Activated CD4-positive, alpha-beta T cell treated with anti-CD3 and anti-CD28 coated beads, Interleukin-2, amount 10 ng/mL, durations not matched to agents 7 days and 5 days (primary cell): ENCODE measurements around the gene FAM168B. TPM values are rescaled to one million over a fixed set of nuclear protein-coding genes. Genes with fewer than 3 reads are reported as not detected.
A peak's percentile ranks its signal among the peaks of the same experiment; 100 is the strongest.

Experiments used
- CTCF ChIA-PET: fragments of 350-600 bp; sonication (Branson Sonifier 250); formaldehyde crosslinking; loops from one replicate; lab custom pipeline; 2021; ENCODE audit warnings: antibody characterized with exemption; lab: Charles Lee
- POLR2A ChIA-PET: fragments of 350-600 bp; sonication (Branson Sonifier 250); formaldehyde crosslinking; loops from one replicate; lab custom pipeline; 2021; ENCODE audit warnings: antibody characterized with exemption; lab: Charles Lee
- DNase-seq: peaks from one replicate; pipeline ENCODE4 v3.0.0-alpha.2; 2020
- H3K27ac Mint-ChIP-seq: one replicate; pipeline ENCODE4 v1.8.0; 2021; ENCODE audit warnings: mild to moderate bottlenecking, moderate library complexity, mixed read lengths
- H3K27me3 Mint-ChIP-seq: one replicate; pipeline ENCODE4 v1.8.0; 2021; ENCODE audit warnings: mixed read lengths
- H3K36me3 Mint-ChIP-seq: one replicate; pipeline ENCODE4 v1.8.0; 2021; ENCODE audit warnings: low read depth, mixed read lengths
- H3K4me1 Mint-ChIP-seq: one replicate; pipeline ENCODE4 v1.8.0; 2021; ENCODE audit warnings: mixed read lengths
- H3K4me3 Mint-ChIP-seq: one replicate; pipeline ENCODE4 v1.8.0; 2021; ENCODE audit warnings: mild to moderate bottlenecking, moderate library complexity, mixed read lengths
- H3K9me3 Mint-ChIP-seq: one replicate; pipeline ENCODE4 v1.8.0; 2021; ENCODE audit warnings: mixed read lengths
- total RNA-seq, 2 experiments: library from RNA; stranded (reverse); gene quantifications; one replicate each; pipeline ENCODE4 v1.2.3, GENCODE V29; 2021

Gene FAM168B
- total RNA-seq, 2 experiments from 2014 or later, result 52.7 to 53.3 TPM

DNA sequence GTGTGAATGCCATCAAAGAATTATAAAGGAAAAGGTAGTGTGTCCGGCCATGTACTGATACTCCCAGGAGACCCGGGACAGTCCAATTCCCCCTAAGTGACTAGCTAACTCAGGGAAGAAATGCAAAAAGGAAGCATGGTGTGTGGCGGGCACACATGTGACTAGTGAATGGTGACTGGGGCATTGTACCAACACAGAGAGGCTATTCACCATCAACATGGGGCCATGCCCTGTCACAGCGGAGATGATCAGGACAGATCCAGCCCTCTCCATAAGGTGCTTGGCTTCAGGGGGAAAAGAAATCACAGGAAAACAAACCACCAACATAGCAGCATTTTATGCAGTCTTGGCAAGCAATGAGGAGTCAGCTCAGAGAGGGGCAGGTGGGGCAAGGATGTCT lies 34.3 kb downstream of the FAM168B start:
- Mint-ChIP-seq H3K27me3 (no peaks in the 10 kb centered on the region), H3K27ac (peak overlapping the region; percentile 56), H3K4me3 (no peak overlapping the region), H3K9me3 (no peaks in the 10 kb centered on the region), H3K36me3 (peaks cover 29% of the 10 kb centered on the region), H3K4me1 (peaks cover 14% of the 10 kb centered on the region)
- DNase-seq, result no peak
- ChIA-PET POLR2A (no interaction called here), CTCF (interaction anchor here (1.5 kb wide), 1 partner anchor 15 kb away, joined by 3 read pairs; no protein-coding TSS in a partner anchor)

DNA sequence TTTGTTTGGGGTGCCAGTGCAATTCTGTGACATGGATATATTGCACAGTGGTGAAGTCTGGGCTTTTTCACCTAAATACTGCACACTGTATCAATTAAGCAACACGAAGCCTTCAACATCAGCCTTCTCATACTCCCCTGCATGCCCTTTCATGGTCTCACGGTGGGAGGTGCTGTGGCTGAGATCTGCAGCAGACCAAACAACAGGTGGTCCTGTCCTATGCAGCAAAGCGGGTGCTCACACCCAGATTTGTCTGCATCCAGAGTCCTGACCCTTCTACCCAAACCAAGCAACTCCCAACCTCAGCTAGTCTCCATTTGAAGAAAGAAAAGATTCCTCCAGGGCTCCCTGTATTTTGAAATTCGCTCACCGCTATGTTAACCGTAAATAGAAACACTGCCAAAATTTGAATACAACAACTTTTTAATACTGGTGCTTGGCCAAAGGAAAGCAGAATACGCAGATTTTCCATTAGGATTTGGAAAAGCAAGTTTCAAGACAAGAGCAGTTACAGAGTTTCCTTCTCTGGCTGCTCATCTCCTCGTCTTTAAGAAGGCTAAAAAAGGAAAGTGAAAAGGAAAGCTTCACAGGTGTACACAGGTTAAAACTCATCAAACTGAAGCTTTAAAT lies 34.9 kb downstream of the FAM168B start:
- CTCF ChIA-PET, result no interaction called here
- Mint-ChIP-seq H3K27me3 (no peaks in the 10 kb centered on the region), H3K36me3 (peaks cover 27% of the 10 kb centered on the region), H3K4me3 (no peak overlapping the region), H3K27ac (no peak overlapping the region), H3K9me3 (no peaks in the 10 kb centered on the region), H3K4me1 (peaks cover 14% of the 10 kb centered on the region)
- DNase-seq, result no peak
- POLR2A ChIA-PET, result no interaction called here

DNA sequence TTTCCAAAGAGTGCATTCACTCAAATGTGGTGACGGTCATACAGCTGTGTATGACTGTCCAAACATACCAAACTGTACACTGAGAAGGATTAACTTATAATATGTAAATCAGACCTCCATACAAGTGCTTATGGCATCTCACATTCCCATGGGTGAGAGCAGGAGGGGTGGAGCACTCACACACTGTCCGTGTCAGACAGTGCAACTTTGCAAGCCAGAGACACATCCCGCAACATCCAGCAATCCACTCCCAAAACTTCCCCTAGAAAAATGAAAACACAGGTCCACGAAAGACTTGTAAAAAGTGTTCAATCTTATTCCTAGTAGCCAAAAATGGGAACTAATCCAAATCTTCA lies 36.4 kb downstream of the FAM168B start:
- Mint-ChIP-seq H3K4me1 (peaks cover 8% of the 10 kb centered on the region), H3K27ac (no peak overlapping the region), H3K9me3 (no peaks in the 10 kb centered on the region), H3K36me3 (peaks cover 40% of the 10 kb centered on the region), H3K27me3 (no peaks in the 10 kb centered on the region), H3K4me3 (no peak overlapping the region)
- CTCF ChIA-PET, result no interaction called here
- POLR2A ChIA-PET, result no interaction called here
- no peak for DNase-seq

DNA sequence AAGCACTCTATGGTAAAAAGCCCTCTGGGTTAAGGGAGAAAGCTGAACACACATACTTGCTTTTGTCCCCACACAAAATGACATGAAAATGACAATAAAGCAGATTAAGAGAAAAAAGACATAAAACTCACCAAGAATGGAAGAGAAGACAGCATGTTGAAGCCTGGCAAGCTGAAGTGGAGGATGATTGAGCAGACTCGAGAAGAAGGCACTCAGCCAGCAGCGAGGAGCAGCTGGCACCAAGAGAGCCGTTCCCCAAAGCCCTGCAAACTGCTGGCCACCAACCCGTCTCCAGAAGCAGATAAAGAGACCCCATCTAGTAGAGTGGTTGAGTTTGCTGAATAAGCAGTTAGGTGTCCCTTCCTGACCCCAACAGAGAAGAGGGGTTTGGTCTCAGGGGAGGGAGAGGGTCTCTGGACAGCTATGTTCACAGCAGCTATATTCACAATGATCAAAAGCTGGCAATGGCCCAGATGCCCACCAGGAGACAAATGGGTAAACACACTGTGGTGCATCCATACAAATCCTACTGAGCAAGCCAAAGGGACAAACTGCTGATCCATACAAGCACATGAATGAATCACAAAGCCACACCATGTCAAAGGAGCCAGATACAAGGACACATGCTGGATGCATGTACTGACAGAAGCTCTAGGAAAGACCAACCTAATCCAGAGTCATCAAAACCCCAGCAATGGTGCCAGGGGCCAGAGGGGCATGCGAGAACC lies 36.9 kb downstream of the FAM168B start:
- no peak for DNase-seq
- Mint-ChIP-seq H3K27me3 (no peaks in the 10 kb centered on the region), H3K4me1 (peaks cover 6% of the 10 kb centered on the region), H3K4me3 (no peak overlapping the region), H3K36me3 (peaks cover 46% of the 10 kb centered on the region), H3K27ac (peak overlapping the region; percentile 1), H3K9me3 (no peaks in the 10 kb centered on the region)
- POLR2A ChIA-PET, result no interaction called here
- CTCF ChIA-PET, result no interaction called here

DNA sequence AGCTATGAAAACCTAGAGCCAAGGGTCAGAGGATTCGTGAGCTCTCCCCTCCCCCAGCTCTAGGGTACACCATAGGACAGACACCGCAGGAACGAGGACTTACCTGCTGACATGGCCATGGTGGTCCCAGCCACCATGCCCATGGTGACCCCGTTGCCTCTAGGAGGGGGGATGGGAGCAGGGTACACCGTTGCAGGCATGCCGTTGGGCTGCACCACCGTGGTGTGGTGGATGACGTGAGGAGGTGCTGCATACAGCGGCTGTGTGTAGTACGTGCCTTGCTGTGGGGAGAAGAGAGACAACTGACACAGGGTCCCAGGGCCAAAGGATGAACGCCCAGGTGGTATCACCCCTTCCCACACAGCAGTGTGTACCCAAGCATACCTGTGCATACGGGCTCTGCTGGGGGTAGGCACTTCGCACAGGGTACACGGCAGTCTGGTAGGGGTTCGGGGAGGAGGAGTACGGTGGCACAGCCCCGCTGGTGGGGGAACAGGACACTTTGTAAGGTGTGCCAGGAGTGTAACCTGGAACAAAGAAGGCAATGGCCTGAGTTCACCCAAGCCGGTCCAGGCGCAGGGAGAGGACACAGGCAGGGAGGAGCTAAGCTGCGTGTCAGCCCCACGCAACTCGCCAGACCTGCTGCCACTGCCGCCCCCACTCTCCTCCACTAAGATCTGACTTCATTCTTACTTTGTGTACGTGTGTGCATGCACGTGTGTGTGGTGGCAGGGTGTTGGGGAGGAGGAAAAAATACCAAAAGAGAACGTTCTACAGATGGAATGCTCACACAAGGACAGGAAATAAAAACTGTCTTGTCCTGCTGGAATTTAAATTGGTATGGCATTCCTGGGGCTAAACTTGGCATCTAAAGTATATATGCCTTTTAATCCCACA lies 37.8 kb downstream of the FAM168B start:
- Mint-ChIP-seq H3K4me1 (peaks cover 2% of the 10 kb centered on the region), H3K27ac (no peak overlapping the region), H3K9me3 (no peaks in the 10 kb centered on the region), H3K36me3 (peaks cover 45% of the 10 kb centered on the region), H3K4me3 (no peak overlapping the region), H3K27me3 (no peaks in the 10 kb centered on the region)
- ChIA-PET CTCF (interaction anchor here (1.2 kb wide), 1 partner anchor 10 kb away, joined by 5 read pairs; no protein-coding TSS in a partner anchor), POLR2A (no interaction called here)
- DNase-seq, result no peak

DNA sequence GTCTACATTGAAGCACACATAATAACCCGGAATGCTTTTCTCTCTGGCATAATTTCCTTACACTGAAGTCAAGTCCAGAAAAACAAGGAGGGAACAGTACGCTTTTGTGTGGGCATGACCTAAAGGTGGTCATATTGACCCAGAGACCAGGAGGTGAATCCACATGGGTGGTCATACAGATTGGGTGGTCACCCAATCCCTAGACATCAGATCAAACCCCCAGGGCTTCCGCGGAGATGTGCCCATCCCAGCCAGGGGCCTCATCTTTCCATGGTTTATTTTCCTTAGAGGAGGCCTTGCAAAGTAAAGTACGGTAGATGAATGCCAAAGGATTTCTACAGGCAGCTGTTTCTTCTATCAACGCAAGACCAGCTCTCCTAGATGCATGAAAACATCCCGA lies 38.8 kb downstream of the FAM168B start:
- peaks cover 49% of the 10 kb centered on the region for H3K36me3 Mint-ChIP-seq
- ChIA-PET POLR2A (no interaction called here), CTCF (interaction anchor here (1.2 to 1.5 kb wide), 2 partner anchors 11 to 13 kb away, joined by 4 to 5 read pairs; no protein-coding TSS in a partner anchor)
- DNase-seq, result no peak
- H3K4me3 Mint-ChIP-seq, result no peak overlapping the region
- no peak overlapping the region for H3K27ac Mint-ChIP-seq
- H3K27me3 Mint-ChIP-seq, result no peaks in the 10 kb centered on the region
- H3K4me1 Mint-ChIP-seq, result peaks cover 2% of the 10 kb centered on the region
- H3K9me3 Mint-ChIP-seq, result no peaks in the 10 kb centered on the region

DNA sequence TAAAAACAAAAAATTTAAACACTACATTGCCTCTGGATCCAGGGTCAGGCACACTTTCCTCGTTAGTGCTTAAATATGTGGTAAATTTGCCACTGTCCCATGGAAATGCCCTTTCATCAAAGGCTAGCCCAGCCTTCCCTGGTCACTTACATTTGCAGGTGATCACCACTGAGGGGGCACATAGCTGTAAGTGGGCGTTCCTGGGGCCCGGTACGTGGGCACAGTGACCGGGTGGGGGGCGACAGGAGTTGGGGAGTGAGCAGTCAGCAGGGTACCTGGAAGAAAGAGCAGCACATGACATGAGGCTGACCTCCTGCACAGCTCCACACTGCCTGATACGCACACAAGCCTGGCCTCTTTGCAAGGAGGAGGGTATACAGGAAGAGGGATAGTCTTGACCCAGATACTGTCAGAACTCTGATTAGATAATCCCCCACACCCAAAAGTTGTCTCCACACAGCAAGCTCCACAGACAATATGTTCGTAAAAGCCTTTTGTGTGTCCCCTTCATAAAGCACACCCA lies 40.5 kb downstream of the FAM168B start:
- no peak for DNase-seq
- no peaks in the 10 kb centered on the region for H3K27me3 Mint-ChIP-seq
- POLR2A ChIA-PET, result no interaction called here
- H3K27ac Mint-ChIP-seq, result no peak overlapping the region
- H3K4me3 Mint-ChIP-seq, result no peak overlapping the region
- CTCF ChIA-PET, result interaction anchor here (1.0 kb wide), 1 partner anchor 101 kb away, joined by 3 read pairs; no protein-coding TSS in a partner anchor
- H3K36me3 Mint-ChIP-seq, result peaks cover 57% of the 10 kb centered on the region
- H3K4me1 Mint-ChIP-seq, result no peaks in the 10 kb centered on the region
- H3K9me3 Mint-ChIP-seq, result no peaks in the 10 kb centered on the region

DNA sequence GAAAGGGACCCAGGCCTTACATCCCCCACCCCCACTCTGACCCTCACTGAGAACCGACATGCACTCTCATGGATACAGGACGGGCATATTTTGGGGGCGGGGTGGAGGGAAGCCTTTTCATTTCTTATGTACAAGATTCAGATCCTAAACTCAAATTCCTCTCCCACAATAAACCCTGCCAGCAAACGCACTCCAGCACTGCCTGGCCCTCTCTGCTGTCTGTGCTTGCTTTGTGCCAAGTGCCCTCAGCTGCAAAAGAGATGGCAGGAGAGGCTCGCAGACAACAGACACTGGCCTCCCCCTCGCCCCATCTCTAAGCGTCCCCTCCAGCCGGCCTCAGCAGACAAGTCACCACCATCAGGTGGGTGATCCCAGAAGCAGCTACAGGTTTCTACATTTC lies 42.4 kb downstream of the FAM168B start:
- POLR2A ChIA-PET, result no interaction called here

DNA sequence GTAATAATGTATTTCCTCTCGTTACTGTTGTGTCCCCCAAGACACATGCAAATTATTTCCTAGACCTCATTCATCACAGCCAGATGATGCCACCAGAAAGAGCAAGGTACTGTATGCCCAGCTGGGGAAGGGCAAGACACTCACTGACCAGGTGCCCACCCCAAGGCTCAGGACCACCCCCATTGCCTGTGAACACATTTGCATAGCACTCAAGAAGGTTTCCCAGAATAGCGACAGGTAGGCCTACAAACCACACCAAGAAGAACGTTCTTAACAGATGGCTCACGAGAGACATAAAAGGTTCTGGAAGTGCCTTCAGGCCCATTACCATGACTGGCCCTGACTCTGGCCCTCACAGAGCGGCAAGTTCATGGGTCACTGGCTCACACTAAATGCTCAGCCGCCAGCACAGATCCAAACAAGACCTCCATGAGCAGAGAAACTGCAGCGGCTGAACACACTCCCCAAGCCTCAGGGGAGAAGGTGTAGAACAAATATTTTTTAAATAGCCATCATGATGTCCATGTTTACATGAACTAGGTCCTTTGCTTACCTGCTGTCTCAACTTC lies 44.0 kb downstream of the FAM168B start:
- Mint-ChIP-seq H3K27me3 (no peaks in the 10 kb centered on the region), H3K4me3 (no peak overlapping the region), H3K9me3 (no peaks in the 10 kb centered on the region), H3K27ac (no peak overlapping the region), H3K36me3 (peaks cover 44% of the 10 kb centered on the region), H3K4me1 (no peaks in the 10 kb centered on the region)
- ChIA-PET POLR2A (no interaction called here), CTCF (no interaction called here)
- DNase-seq, result no peak

More for the DNA sequence above, 42.4 kb downstream of the FAM168B start:
- CTCF ChIA-PET, result interaction anchor here (1.2 kb wide), 1 partner anchor 17 kb away, joined by 3 read pairs; no protein-coding TSS in a partner anchor
- H3K9me3 Mint-ChIP-seq, result no peaks in the 10 kb centered on the region
- peak overlapping the region; percentile 68 for H3K27ac Mint-ChIP-seq
- DNase-seq, result no peak
- H3K4me1 Mint-ChIP-seq, result no peaks in the 10 kb centered on the region
- H3K36me3 Mint-ChIP-seq, result peaks cover 55% of the 10 kb centered on the region
- H3K4me3 Mint-ChIP-seq, result no peak overlapping the region
- no peaks in the 10 kb centered on the region for H3K27me3 Mint-ChIP-seq

DNA sequence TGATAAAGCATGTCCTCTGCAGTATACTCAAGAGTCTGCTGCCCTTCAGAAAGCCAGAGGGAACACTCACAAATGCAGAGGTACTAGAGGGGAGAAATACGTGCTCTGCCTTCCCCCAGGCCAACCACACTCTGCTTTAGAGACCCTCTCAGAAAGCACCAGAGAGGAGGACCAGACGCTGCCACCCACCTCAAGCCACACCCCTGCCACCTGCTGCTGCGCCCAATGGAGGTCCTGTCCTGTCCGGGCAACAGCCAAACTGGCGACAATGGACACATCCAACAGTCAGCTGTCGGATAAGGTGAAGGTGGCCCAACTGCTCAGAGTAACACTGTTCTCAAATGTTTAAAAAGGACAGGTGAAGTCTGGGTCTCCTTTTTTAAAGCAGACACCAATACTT lies 44.6 kb downstream of the FAM168B start:
- H3K9me3 Mint-ChIP-seq, result no peaks in the 10 kb centered on the region
- peaks cover 43% of the 10 kb centered on the region for H3K36me3 Mint-ChIP-seq
- POLR2A ChIA-PET, result no interaction called here

DNA sequence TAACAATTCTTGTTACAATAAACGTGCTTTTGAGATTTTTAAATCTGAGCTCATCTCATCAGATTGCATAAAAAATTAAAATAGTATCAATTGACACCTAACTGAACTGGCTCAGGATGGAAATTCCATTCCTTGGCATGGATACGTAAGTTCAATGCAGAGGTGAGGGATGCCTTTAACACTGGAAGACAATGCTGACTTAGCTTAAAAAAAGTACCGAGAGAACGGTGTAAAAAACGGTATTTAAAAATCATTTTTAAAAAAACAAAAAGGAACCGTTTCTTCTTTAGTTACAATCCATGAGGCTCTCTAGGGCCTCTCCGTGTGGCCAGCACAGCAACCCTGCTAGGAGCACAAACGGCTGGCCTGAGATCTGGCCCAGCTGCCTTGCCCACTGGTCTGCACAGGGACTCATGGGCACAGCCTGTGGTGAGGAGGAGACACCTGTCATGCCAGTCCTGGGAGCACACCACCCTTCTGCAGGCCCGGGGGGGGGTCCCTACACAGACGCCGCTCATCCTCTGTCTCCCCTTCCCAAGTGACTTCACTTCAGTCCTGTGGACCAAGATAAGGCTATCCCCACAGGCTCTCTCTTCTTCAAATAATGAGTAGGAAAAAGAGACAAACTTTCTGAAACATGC lies 45.2 kb downstream of the FAM168B start:
- ChIA-PET CTCF (interaction anchor here (0.7 kb wide), 1 partner anchor 10 kb away, joined by 3 read pairs; no protein-coding TSS in a partner anchor), POLR2A (no interaction called here)
- peak overlapping the region; percentile 60 for H3K27ac Mint-ChIP-seq
- peaks cover 40% of the 10 kb centered on the region for H3K36me3 Mint-ChIP-seq
- H3K9me3 Mint-ChIP-seq, result no peaks in the 10 kb centered on the region
- no peaks in the 10 kb centered on the region for H3K27me3 Mint-ChIP-seq
- DNase-seq, result no peak
- no peak overlapping the region for H3K4me3 Mint-ChIP-seq
- no peaks in the 10 kb centered on the region for H3K4me1 Mint-ChIP-seq

More for the DNA sequence above, 44.6 kb downstream of the FAM168B start:
- Mint-ChIP-seq H3K27ac (no peak overlapping the region), H3K4me3 (no peak overlapping the region), H3K4me1 (no peaks in the 10 kb centered on the region), H3K27me3 (no peaks in the 10 kb centered on the region)
- DNase-seq, result no peak
- CTCF ChIA-PET, result no interaction called here
